Neural cell (in vitro differentiated cells): ENCODE results near the gene STT3B.

Experiments used
- CTCF ChIP-seq: fragments of 450-650 bp; IDR thresholded peaks from 2 replicates; pipeline ENCODE4 v1.5.1; 2014; ENCODE audit warnings: antibody characterized with exemption, mild to moderate bottlenecking, moderate library complexity; ENCODE audit not compliant: poor library complexity, severe bottlenecking
- EP300 ChIP-seq: fragments of 450-650 bp; conservative IDR thresholded peaks from 2 replicates; pipeline ENCODE4 v1.6.1; 2014; ENCODE audit warnings: antibody characterized with exemption, mild to moderate bottlenecking, moderate library complexity; ENCODE audit not compliant: poor library complexity, severe bottlenecking
- EZH2 ChIP-seq: fragments of 200-600, 300-800 bp; shearing (Covaris generic), sonication (generic); IDR thresholded peaks from 2 replicates; pipeline ENCODE4 v1.6.1; 2014; ENCODE audit warnings: antibody characterized with exemption, low read length, borderline replicate concordance, mild to moderate bottlenecking; ENCODE audit not compliant: insufficient read depth, poor library complexity, severe bottlenecking
- MXI1 ChIP-seq: fragments of 450-650 bp; conservative IDR thresholded peaks from 2 replicates; pipeline ENCODE4 v1.6.1; 2014; ENCODE audit warnings: antibody characterized with exemption, mild to moderate bottlenecking; ENCODE audit not compliant: poor library complexity, severe bottlenecking
- POLR2AphosphoS5 ChIP-seq: IDR thresholded peaks from 2 replicates; pipeline ENCODE4 v1.6.1; 2012
- SMC3 ChIP-seq: fragments of 450-650 bp; conservative IDR thresholded peaks from 2 replicates; pipeline ENCODE4 v1.6.1; 2014; ENCODE audit warnings: antibody characterized with exemption, mild to moderate bottlenecking, moderate library complexity; ENCODE audit not compliant: poor library complexity
- TF ChIP-seq, protein P1 (sequence below): IDR thresholded peaks from 2 replicates; pipeline ENCODE4 v1.6.1; 2012; ENCODE audit warnings: borderline replicate concordance

DNA sequence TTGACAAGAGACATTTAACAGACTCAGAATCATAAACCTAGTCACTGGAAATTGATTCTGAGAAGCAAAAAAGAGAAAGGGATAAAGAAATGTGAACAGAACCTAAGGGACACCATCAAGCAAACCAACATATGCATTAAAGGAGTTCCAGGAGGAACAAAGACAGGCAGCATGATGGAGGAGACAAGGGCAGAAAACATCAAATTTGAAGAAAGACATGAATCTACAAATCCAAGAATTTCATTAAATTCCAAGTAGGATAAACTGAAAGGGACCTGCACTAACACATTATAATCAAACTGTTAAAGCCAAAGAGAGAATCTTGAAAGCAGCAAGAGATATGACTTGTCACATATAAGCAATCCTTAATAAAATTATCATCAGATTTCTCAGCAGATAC is 122.3 kb downstream of the STT3B start:
- TF ChIP-seq, protein P1, sequence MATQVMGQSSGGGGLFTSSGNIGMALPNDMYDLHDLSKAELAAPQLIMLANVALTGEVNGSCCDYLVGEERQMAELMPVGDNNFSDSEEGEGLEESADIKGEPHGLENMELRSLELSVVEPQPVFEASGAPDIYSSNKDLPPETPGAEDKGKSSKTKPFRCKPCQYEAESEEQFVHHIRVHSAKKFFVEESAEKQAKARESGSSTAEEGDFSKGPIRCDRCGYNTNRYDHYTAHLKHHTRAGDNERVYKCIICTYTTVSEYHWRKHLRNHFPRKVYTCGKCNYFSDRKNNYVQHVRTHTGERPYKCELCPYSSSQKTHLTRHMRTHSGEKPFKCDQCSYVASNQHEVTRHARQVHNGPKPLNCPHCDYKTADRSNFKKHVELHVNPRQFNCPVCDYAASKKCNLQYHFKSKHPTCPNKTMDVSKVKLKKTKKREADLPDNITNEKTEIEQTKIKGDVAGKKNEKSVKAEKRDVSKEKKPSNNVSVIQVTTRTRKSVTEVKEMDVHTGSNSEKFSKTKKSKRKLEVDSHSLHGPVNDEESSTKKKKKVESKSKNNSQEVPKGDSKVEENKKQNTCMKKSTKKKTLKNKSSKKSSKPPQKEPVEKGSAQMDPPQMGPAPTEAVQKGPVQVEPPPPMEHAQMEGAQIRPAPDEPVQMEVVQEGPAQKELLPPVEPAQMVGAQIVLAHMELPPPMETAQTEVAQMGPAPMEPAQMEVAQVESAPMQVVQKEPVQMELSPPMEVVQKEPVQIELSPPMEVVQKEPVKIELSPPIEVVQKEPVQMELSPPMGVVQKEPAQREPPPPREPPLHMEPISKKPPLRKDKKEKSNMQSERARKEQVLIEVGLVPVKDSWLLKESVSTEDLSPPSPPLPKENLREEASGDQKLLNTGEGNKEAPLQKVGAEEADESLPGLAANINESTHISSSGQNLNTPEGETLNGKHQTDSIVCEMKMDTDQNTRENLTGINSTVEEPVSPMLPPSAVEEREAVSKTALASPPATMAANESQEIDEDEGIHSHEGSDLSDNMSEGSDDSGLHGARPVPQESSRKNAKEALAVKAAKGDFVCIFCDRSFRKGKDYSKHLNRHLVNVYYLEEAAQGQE, result no peak
- TF ChIP-seq CTCF (no peak), EZH2 (no peak), SMC3 (no peak), POLR2AphosphoS5 (no peak), MXI1 (no peak), EP300 (no peak)
